KG1 (cell line): ENCODE data around the gene IL15.
"Not testable (repeated sequence)": the region's sequence is repeated elsewhere in the genome, so short reads cannot be mapped to it uniquely, and the experiment has no call there.

Experiments
- DNase-seq: peaks from one replicate; lab custom pipeline; 2025; lab: John Stamatoyannopoulos, UW

IL15 gene

GRCh38 chr4:141646969-141647368 lies 10.6 kb downstream of the IL15 start:
- no peak for DNase-seq

GRCh38 chr4:141647966-141648365 lies 11.6 kb downstream of the IL15 start:
- no peak for DNase-seq

- DNase-seq, result no peak
Measured at GRCh38 chr4:141652161-141652778, 15.9 kb downstream of the IL15 start.

GRCh38 chr4:141654098-141654497 lies 17.7 kb downstream of the IL15 start:
- no peak for DNase-seq

GRCh38 chr4:141656031-141656430 lies 19.6 kb downstream of the IL15 start:
- DNase-seq, result no peak

GRCh38 chr4:141657550-141658250 lies 21.3 kb downstream of the IL15 start:
- DNase-seq, result no peak

- DNase-seq, result no peak
Measured at GRCh38 chr4:141658309-141658708, 21.9 kb downstream of the IL15 start.

GRCh38 chr4:141659539-141659938 lies 23.2 kb downstream of the IL15 start:
- no peak for DNase-seq

GRCh38 chr4:141660880-141661279 lies 24.5 kb downstream of the IL15 start:
- no peak for DNase-seq

- DNase-seq, result no peak
Measured at GRCh38 chr4:141668200-141668910, 32.0 kb downstream of the IL15 start.

- DNase-seq, result no peak
Measured at GRCh38 chr4:141669501-141669900, 33.1 kb downstream of the IL15 start.

GRCh38 chr4:141675384-141675783 lies 39.0 kb downstream of the IL15 start:
- DNase-seq, result no peak

- no peak for DNase-seq
Measured at GRCh38 chr4:141676087-141676670, 39.8 kb downstream of the IL15 start.

GRCh38 chr4:141680060-141680459 lies 43.7 kb downstream of the IL15 start:
- no peak for DNase-seq

GRCh38 chr4:141684785-141685184 lies 48.4 kb downstream of the IL15 start:
- no peak for DNase-seq

GRCh38 chr4:141686146-141686775 lies 49.9 kb downstream of the IL15 start:
- no peak for DNase-seq

- DNase-seq, result no peak
Measured at GRCh38 chr4:141686879-141687278, 50.5 kb downstream of the IL15 start.

GRCh38 chr4:141689726-141690296 lies 53.4 kb downstream of the IL15 start:
- not testable (repeated sequence) for DNase-seq

- not testable (repeated sequence) for DNase-seq
Measured at GRCh38 chr4:141691247-141691646, 54.9 kb downstream of the IL15 start.

GRCh38 chr4:141692081-141692480 lies 55.7 kb downstream of the IL15 start:
- no peak for DNase-seq

GRCh38 chr4:141697116-141697515 lies 60.7 kb downstream of the IL15 start:
- no peak for DNase-seq
